ENCODE data around the gene FBXL7.

FBXL7 gene

GRCh38 chr5:15506146-15506545 is 6.2 kb downstream of the FBXL7 start:
- TF ChIP-seq MAX (IDR thresholded peaks at IDR 0.05; ENCODE audit: low read depth, low read length) (no peak), CTCF (IDR thresholded peaks at IDR 0.05; ENCODE audit: low read depth, low read length) (no peak), MYC (IDR thresholded peaks at IDR 0.05; ENCODE audit: low read depth, low read length) (no peak), POLR2A (IDR thresholded peaks at IDR 0.05; ENCODE audit: extremely low read depth, insufficient read length) (no peak)
- no peak overlapping the region for H3K4me3 ChIP-seq (ENCODE audit: low read depth, low read length)
- no peak for DNase-seq (ENCODE audit: low read depth)

GRCh38 chr5:15506897-15507296 is 6.9 kb downstream of the FBXL7 start:
- DNase-seq (ENCODE audit: low read depth) = no peak
- no peak overlapping the region for H3K4me3 ChIP-seq (ENCODE audit: low read depth, low read length)
- TF ChIP-seq CTCF (IDR thresholded peaks at IDR 0.05; ENCODE audit: low read depth, low read length) = no peak
- no peak for TF ChIP-seq MAX (IDR thresholded peaks at IDR 0.05; ENCODE audit: low read depth, low read length)
- TF ChIP-seq POLR2A (IDR thresholded peaks at IDR 0.05; ENCODE audit: extremely low read depth, insufficient read length) = no peak
- TF ChIP-seq MYC (IDR thresholded peaks at IDR 0.05; ENCODE audit: low read depth, low read length) = no peak

GRCh38 chr5:15510092-15510491 is 10.1 kb downstream of the FBXL7 start:
- DNase-seq (ENCODE audit: low read depth) = no peak
- TF ChIP-seq MAX (IDR thresholded peaks at IDR 0.05; ENCODE audit: low read depth, low read length) (no peak), CTCF (IDR thresholded peaks at IDR 0.05; ENCODE audit: low read depth, low read length) (no peak), MYC (IDR thresholded peaks at IDR 0.05; ENCODE audit: low read depth, low read length) (no peak), POLR2A (IDR thresholded peaks at IDR 0.05; ENCODE audit: extremely low read depth, insufficient read length) (no peak)
- H3K4me3 ChIP-seq (ENCODE audit: low read depth, low read length) = no peak overlapping the region

- no peak for TF ChIP-seq MAX (IDR thresholded peaks at IDR 0.05; ENCODE audit: low read depth, low read length)
- TF ChIP-seq POLR2A (IDR thresholded peaks at IDR 0.05; ENCODE audit: extremely low read depth, insufficient read length) = no peak
- no peak for TF ChIP-seq MYC (IDR thresholded peaks at IDR 0.05; ENCODE audit: low read depth, low read length)
- no peak for DNase-seq (ENCODE audit: low read depth)
- H3K4me3 ChIP-seq (ENCODE audit: low read depth, low read length) = no peak overlapping the region
Measured at GRCh38 chr5:15510831-15511230, 10.9 kb downstream of the FBXL7 start.

- TF ChIP-seq CTCF (IDR thresholded peaks at IDR 0.05; ENCODE audit: low read depth, low read length) = no peak
- no peak for DNase-seq (ENCODE audit: low read depth)
- H3K4me3 ChIP-seq (ENCODE audit: low read depth, low read length) = no peak overlapping the region
Measured at GRCh38 chr5:15513431-15513830, 13.5 kb downstream of the FBXL7 start.

GRCh38 chr5:15513911-15514310 is 13.9 kb downstream of the FBXL7 start:
- TF ChIP-seq MAX (IDR thresholded peaks at IDR 0.05; ENCODE audit: low read depth, low read length) (no peak), CTCF (IDR thresholded peaks at IDR 0.05; ENCODE audit: low read depth, low read length) (no peak), POLR2A (IDR thresholded peaks at IDR 0.05; ENCODE audit: extremely low read depth, insufficient read length) (no peak), MYC (IDR thresholded peaks at IDR 0.05; ENCODE audit: low read depth, low read length) (no peak)
- no peak overlapping the region for H3K4me3 ChIP-seq (ENCODE audit: low read depth, low read length)
- no peak for DNase-seq (ENCODE audit: low read depth)

Measured in NB4 (cell line).